ENCODE data around the gene RHOT2. TPM values are rescaled to one million over a fixed set of nuclear protein-coding genes. Genes with fewer than 3 reads are reported as not detected.
A peak's percentile ranks its signal among the peaks of the same experiment; 100 is the strongest.

Gene RHOT2
- total and polyA plus RNA-seq, 2 of the 8 experiments (the other 6 are each of a cell fraction or from before 2014, with no cell fraction given) = 149 to 194 TPM

DNA sequence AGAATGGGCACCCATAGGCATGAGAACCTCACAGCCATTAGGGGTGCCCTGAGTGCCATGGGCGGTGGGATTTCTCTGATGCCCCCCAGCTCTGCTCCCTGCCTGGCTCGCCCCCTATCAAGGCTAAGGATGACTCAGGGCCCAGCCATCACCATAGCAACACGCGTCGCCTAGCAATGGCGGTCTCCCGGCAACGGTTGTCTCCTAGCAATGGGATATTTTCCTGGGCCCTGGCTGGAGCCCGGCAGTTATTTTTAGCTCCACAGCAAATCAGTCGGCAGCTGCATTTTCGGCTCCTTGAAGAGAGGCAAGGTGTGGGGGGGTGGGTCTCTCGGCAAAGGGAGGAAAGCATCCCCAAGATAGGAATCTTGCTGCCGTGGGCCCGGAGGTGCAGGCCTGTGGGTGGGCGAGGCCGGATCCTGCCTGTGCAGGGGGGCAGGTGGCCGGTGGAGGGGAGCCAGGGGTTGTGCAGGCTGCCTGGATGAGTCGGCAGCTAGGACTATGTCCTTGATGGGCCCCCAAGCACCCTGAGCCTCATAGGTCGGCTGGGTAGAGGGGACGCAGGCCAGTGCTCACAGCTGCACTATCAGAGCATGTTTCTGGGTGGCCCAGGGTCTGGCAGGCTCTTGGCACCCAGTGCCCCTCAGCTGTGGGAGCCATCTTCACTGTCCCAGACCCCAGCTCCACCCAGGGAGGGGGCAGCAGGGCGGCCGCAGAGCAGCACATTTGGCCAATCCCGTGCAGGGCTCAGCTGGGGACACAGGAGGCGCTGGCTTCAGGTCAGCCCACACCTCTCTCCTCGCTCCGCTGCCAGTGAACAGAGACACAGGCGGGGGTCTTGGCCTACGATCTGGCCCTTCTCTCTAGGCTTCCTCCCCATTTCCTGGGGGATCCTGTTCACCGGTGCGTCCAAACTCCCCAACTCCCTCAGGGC lies 41.9 kb downstream of the RHOT2 start:
- Histone ChIP-seq H3K4me2 (ENCODE audit: insufficient read depth in 1 of 2, low read depth in 2 of 2, low read length in 2 of 2) (no peak overlapping the region), H4K8ac (ENCODE audit: extremely low read depth, insufficient read depth, low read length) (peak overlapping the region; percentile 85), H3K23me2 (ENCODE audit: low read depth, low read length) (peaks cover 14% of the 10 kb centered on the region; the same call in 1 of the 2 replicates), H2AK5ac (ENCODE audit: low read depth, low read length) (no peak overlapping the region), H3K4ac (replicated peaks; ENCODE audit: insufficient read length, low read depth, low read length) (no peak overlapping the region), H3K27ac (ENCODE audit: low read depth, low read length) (no peak overlapping the region), H3K79me2 (ENCODE audit: control insufficient read depth in 1 of 2, insufficient read depth in 2 of 2, low read length in 2 of 2) (no peaks in the 10 kb centered on the region), H2BK12ac (ENCODE audit: low read depth, low read length) (no peak overlapping the region), H3K9ac (replicated peaks in 1 of 4; ENCODE audit: extremely low read depth in 1 of 4, low read depth in 3 of 4, low read length in 3 of 4) (no peak overlapping the region; a peak in 1 of 7 replicates), H3K36me3 (ENCODE audit: control insufficient read depth in 2 of 4, insufficient read depth in 4 of 4, low read length in 3 of 4) (no peaks in the 10 kb centered on the region), H2BK5ac (ENCODE audit: low read depth, low read length) (no peak overlapping the region), H3K18ac (ENCODE audit: extremely low read depth, low read length) (no peak overlapping the region), H2BK120ac (replicated peaks; ENCODE audit: low read depth, low read length) (no peak overlapping the region), H3K27me3 (replicated peaks in 1 of 4; ENCODE audit: control insufficient read depth in 3 of 4, extremely low read depth in 1 of 4, insufficient read depth in 3 of 4, low read length in 3 of 4) (peaks cover 20 to 65% (median 50%) of the 10 kb centered on the region in 4 experiments), H2BK20ac (ENCODE audit: low read length) (no peak overlapping the region), H3K9me3 (ENCODE audit: insufficient read depth in 2 of 2, low read depth in 1 of 2, low read length in 1 of 2) (no peaks in the 10 kb centered on the region), H3K4me1 (replicated peaks in 1 of 4; ENCODE audit: control insufficient read depth in 3 of 4, insufficient read depth in 4 of 4, low read length in 3 of 4) (peaks cover 0 to 8% (median 5%) of the 10 kb centered on the region in 4 experiments; a peak in 4 of 7 replicates), H4K20me1 (replicated peaks in 1 of 2; ENCODE audit: control insufficient read depth in 1 of 2, insufficient read depth in 2 of 2, low read length in 2 of 2) (peaks cover 3 to 8% of the 10 kb centered on the region in 2 experiments), H3K23ac (ENCODE audit: insufficient read length) (no peak overlapping the region), H4K5ac (ENCODE audit: insufficient read length, low read depth, low read length) (no peak overlapping the region), H2AFZ (ENCODE audit: low read length) (no peak overlapping the region), H3K4me3 (ENCODE audit: extremely low read depth in 1 of 4, insufficient read depth in 2 of 4, low read depth in 3 of 4, low read length in 4 of 4) (no peak overlapping the region; a peak in 1 of 8 replicates), H3K14ac (ENCODE audit: insufficient read length) (no peak overlapping the region), H4K91ac (replicated peaks; ENCODE audit: insufficient read length, low read length) (no peak overlapping the region), H2BK15ac (ENCODE audit: low read length) (no peak overlapping the region), H3K56ac (replicated peaks; ENCODE audit: insufficient read length, low read depth, low read length) (no peak overlapping the region), H3K79me1 (ENCODE audit: low read depth, low read length) (no peaks in the 10 kb centered on the region)
- no peak for DNase-seq (ENCODE audit: low read depth in 1 of 2, low spot score in 2 of 2)
- ChIA-PET POLR2A (ENCODE audit: partially characterized antibody) (interaction anchor here (0.6 to 20.9 kb wide), 8 partner anchors 8 to 91 kb away, joined by 3 to 353 read pairs (median 4); partner anchors contain the start of genes ANTKMT, CCDC78, HAGHL and JMJD8), CTCF (ENCODE audit: partially characterized antibody) (interaction anchor here (0.8 to 33.4 kb wide), 13 partner anchors 7 to 394 kb away, joined by 3 to 977 read pairs (median 4); partner anchors contain the start of genes ANTKMT, CCDC78, CHTF18 and CIAO3)
- 65% methylated on average over 28 of the region's 30 CpGs; no CpG with 5 or more reads in 1 of the 2 experiments for WGBS, 2 experiments (ENCODE audit: extremely low coverage in 1 of 2, insufficient coverage in 1 of 2, insufficient read length in 1 of 2, insufficient replicate concordance in 2 of 2, low coverage in 1 of 2, low lambda C conversion rate in 2 of 2, missing lambda C conversion rate in 1 of 2)
- FAIRE-seq = no peak
- TF ChIP-seq NANOG (IDR thresholded peaks at IDR 0.05; ENCODE audit: insufficient read depth, low read depth, low read length, poor library complexity, severe bottlenecking) = no peak
- TF ChIP-seq, protein P1, sequence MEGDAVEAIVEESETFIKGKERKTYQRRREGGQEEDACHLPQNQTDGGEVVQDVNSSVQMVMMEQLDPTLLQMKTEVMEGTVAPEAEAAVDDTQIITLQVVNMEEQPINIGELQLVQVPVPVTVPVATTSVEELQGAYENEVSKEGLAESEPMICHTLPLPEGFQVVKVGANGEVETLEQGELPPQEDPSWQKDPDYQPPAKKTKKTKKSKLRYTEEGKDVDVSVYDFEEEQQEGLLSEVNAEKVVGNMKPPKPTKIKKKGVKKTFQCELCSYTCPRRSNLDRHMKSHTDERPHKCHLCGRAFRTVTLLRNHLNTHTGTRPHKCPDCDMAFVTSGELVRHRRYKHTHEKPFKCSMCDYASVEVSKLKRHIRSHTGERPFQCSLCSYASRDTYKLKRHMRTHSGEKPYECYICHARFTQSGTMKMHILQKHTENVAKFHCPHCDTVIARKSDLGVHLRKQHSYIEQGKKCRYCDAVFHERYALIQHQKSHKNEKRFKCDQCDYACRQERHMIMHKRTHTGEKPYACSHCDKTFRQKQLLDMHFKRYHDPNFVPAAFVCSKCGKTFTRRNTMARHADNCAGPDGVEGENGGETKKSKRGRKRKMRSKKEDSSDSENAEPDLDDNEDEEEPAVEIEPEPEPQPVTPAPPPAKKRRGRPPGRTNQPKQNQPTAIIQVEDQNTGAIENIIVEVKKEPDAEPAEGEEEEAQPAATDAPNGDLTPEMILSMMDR (IDR thresholded peaks at IDR 0.05; ENCODE audit: control extremely low read depth in 1 of 3, insufficient read depth in 1 of 3, low read depth in 1 of 3, low read length in 3 of 3) = peak in 2 of 3 experiments; percentile 22 to 28; a peak in 2 of 4 replicates
- no peak for TF ChIP-seq CTBP2 (IDR thresholded peaks at IDR 0.05; ENCODE audit: borderline replicate concordance, insufficient read depth, insufficient read length, low read length)
- peak; percentile 49; the same call in 1 of the 2 replicates for TF ChIP-seq BACH1 (IDR thresholded peaks at IDR 0.05; ENCODE audit: low read length)
- TF ChIP-seq ASH2L (IDR thresholded peaks at IDR 0.05; ENCODE audit: low read length) = no peak
- no peak for TF ChIP-seq TBP (IDR thresholded peaks at IDR 0.05; ENCODE audit: low read depth, low read length)
- no peak for TF ChIP-seq CEBPB (IDR thresholded peaks at IDR 0.05; ENCODE audit: low read depth, low read length)
- TF ChIP-seq MAFK (IDR thresholded peaks at IDR 0.05; ENCODE audit: low read depth, low read length) = peak; percentile 9; the same call in 1 of the 2 replicates

Measured in H1 (cell line).